ENCODE results near the gene LMCD1. TPM values are rescaled to one million over a fixed set of nuclear protein-coding genes. Genes with fewer than 3 reads are reported as not detected.

Gene LMCD1
- total and polyA plus RNA-seq, 2 donors (not counting 1 experiment from before 2014, with no cell fraction given), result 60.1 to 137 TPM

- Histone ChIP-seq H3K4me2 (ENCODE audit: extremely low read depth, insufficient read depth, low read length) (peak overlapping the region; percentile 10), H2AFZ (ENCODE audit: low read length) (no peak overlapping the region), H3K79me2 (ENCODE audit: control insufficient read depth, insufficient read depth, low read length) (no peaks in the 10 kb centered on the region), H3K27ac (ENCODE audit: insufficient read depth, low read length) (no peak overlapping the region), H3K4me1 (ENCODE audit: control insufficient read depth, extremely low read depth, insufficient read depth, low read length) (peaks cover 22% of the 10 kb centered on the region), H3K4me3 (replicated peaks in 1 of 4; ENCODE audit: control extremely low read depth in 1 of 4, insufficient read depth in 1 of 4, low read depth in 3 of 4, low read length in 4 of 4) (no peak overlapping the region), H4K20me1 (ENCODE audit: control insufficient read depth, extremely low read depth, insufficient read depth, low read length) (no peaks in the 10 kb centered on the region), H3K9me3 (ENCODE audit: control insufficient read depth, insufficient read depth, low read depth, low read length) (no peaks in the 10 kb centered on the region), H3K27me3 (ENCODE audit: control insufficient read depth, insufficient read depth, low read length) (no peaks in the 10 kb centered on the region), H3K9ac (ENCODE audit: insufficient read depth, low read length) (no peak overlapping the region), H3K36me3 (ENCODE audit: control insufficient read depth, insufficient read depth, low read length) (no peaks in the 10 kb centered on the region)
- DNase-seq (ENCODE audit: low read depth in 2 of 2), result peak; percentile 40 to 63
- TF ChIP-seq EZH2 (IDR thresholded peaks at IDR 0.05; ENCODE audit: low read length, missing control alignments), result no peak
- TF ChIP-seq, protein P1, sequence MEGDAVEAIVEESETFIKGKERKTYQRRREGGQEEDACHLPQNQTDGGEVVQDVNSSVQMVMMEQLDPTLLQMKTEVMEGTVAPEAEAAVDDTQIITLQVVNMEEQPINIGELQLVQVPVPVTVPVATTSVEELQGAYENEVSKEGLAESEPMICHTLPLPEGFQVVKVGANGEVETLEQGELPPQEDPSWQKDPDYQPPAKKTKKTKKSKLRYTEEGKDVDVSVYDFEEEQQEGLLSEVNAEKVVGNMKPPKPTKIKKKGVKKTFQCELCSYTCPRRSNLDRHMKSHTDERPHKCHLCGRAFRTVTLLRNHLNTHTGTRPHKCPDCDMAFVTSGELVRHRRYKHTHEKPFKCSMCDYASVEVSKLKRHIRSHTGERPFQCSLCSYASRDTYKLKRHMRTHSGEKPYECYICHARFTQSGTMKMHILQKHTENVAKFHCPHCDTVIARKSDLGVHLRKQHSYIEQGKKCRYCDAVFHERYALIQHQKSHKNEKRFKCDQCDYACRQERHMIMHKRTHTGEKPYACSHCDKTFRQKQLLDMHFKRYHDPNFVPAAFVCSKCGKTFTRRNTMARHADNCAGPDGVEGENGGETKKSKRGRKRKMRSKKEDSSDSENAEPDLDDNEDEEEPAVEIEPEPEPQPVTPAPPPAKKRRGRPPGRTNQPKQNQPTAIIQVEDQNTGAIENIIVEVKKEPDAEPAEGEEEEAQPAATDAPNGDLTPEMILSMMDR (conservative IDR thresholded peaks at IDR 0.05 in 1 of 2, IDR thresholded peaks at IDR 0.05 in 1 of 2; ENCODE audit: low read depth in 1 of 2, low read length in 2 of 2), result no peak
These were observed 73.9 kb downstream of the LMCD1 start for GRCh38 chr3:8575364-8576104.

GRCh38 chr3:8576436-8576835 lies 74.8 kb downstream of the LMCD1 start:
- Histone ChIP-seq H3K36me3 (ENCODE audit: control insufficient read depth, insufficient read depth, low read length) (no peaks in the 10 kb centered on the region), H3K9me3 (ENCODE audit: control insufficient read depth, insufficient read depth, low read depth, low read length) (no peaks in the 10 kb centered on the region), H3K4me1 (ENCODE audit: control insufficient read depth, extremely low read depth, insufficient read depth, low read length) (peaks cover 22% of the 10 kb centered on the region), H4K20me1 (ENCODE audit: control insufficient read depth, extremely low read depth, insufficient read depth, low read length) (no peaks in the 10 kb centered on the region), H3K79me2 (ENCODE audit: control insufficient read depth, insufficient read depth, low read length) (no peaks in the 10 kb centered on the region), H3K4me3 (replicated peaks in 1 of 4; ENCODE audit: control extremely low read depth in 1 of 4, insufficient read depth in 1 of 4, low read depth in 3 of 4, low read length in 4 of 4) (no peak overlapping the region), H3K27me3 (ENCODE audit: control insufficient read depth, insufficient read depth, low read length) (no peaks in the 10 kb centered on the region), H2AFZ (ENCODE audit: low read length) (no peak overlapping the region), H3K9ac (ENCODE audit: insufficient read depth, low read length) (no peak overlapping the region), H3K4me2 (ENCODE audit: extremely low read depth, insufficient read depth, low read length) (no peak overlapping the region), H3K27ac (ENCODE audit: insufficient read depth, low read length) (peak overlapping the region; percentile 76)
- no peak for DNase-seq (ENCODE audit: low read depth in 2 of 2)
- TF ChIP-seq, protein P1 (conservative IDR thresholded peaks at IDR 0.05 in 1 of 2, IDR thresholded peaks at IDR 0.05 in 1 of 2; ENCODE audit: low read depth in 1 of 2, low read length in 2 of 2), result no peak
- TF ChIP-seq EZH2 (IDR thresholded peaks at IDR 0.05; ENCODE audit: low read length, missing control alignments), result no peak

DNA sequence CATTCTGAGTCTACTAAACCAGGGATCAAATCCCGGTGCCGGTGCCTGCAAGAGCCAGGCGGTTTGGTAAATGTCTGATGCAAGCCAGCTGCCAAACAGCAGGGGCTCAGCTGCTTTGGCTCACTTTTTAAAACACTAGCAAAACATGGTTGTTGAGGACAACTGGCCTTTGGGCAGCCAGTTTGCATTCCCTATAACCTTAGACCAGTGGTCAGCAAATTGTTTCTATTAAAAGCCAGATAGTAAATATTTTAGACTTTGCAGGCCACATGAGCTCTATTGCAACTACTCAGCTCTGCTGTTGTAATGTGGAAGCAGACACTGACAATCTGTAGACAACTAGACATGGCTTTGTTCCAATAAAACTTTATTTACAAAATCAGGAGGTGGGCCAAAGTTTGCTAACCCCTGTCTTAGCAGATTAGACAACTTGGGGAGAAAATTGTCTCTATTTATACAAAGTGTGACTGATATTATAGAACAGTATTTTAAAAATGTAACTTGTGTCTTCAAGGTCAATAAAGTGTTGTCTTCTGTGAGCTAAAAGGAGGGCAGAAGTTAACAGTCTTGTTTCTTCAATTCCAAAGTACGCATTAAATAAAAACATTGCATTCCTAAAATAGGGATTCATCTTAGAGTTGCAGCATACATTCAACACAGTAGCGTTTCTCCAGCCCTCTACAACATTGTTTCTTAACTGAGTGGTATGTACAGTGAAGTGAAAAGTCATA lies 75.4 kb downstream of the LMCD1 start:
- Histone ChIP-seq H3K27ac (ENCODE audit: insufficient read depth, low read length) (peak overlapping the region; percentile 76), H3K79me2 (ENCODE audit: control insufficient read depth, insufficient read depth, low read length) (no peaks in the 10 kb centered on the region), H3K9me3 (ENCODE audit: control insufficient read depth, insufficient read depth, low read depth, low read length) (no peaks in the 10 kb centered on the region), H3K4me1 (ENCODE audit: control insufficient read depth, extremely low read depth, insufficient read depth, low read length) (peaks cover 22% of the 10 kb centered on the region), H3K27me3 (ENCODE audit: control insufficient read depth, insufficient read depth, low read length) (no peaks in the 10 kb centered on the region), H3K4me3 (replicated peaks in 1 of 4; ENCODE audit: control extremely low read depth in 1 of 4, insufficient read depth in 1 of 4, low read depth in 3 of 4, low read length in 4 of 4) (no peak overlapping the region), H4K20me1 (ENCODE audit: control insufficient read depth, extremely low read depth, insufficient read depth, low read length) (no peaks in the 10 kb centered on the region), H3K4me2 (ENCODE audit: extremely low read depth, insufficient read depth, low read length) (no peak overlapping the region), H3K36me3 (ENCODE audit: control insufficient read depth, insufficient read depth, low read length) (no peaks in the 10 kb centered on the region), H3K9ac (ENCODE audit: insufficient read depth, low read length) (no peak overlapping the region), H2AFZ (ENCODE audit: low read length) (no peak overlapping the region)
- TF ChIP-seq EZH2 (IDR thresholded peaks at IDR 0.05; ENCODE audit: low read length, missing control alignments), result no peak
- DNase-seq (ENCODE audit: low read depth in 2 of 2), result peak; percentile 63 to 97
